OCI-M1 (cell line): Measurements from ENCODE around the gene PPP2R5D.

ENCODE experiments used
- DNase-seq: peaks from one replicate; lab custom pipeline; 2025; lab: John Stamatoyannopoulos, UW

The PPP2R5D gene

GRCh38 chr6:43059168-43060033 lies 75.0 kb downstream of the PPP2R5D start, which contains the start of the genes KLC4 and MRPL2:
KLC4 (plus strand) TSS chr6:43059631; CDS start chr6:43061336, 1,705 bp downstream.
MRPL2 (minus strand) TSS chr6:43059434; CDS start chr6:43059381, 53 bp downstream.
- peak; percentile 100 for DNase-seq

GRCh38 chr6:43060034-43060754 lies 75.8 kb downstream of the PPP2R5D start:
- DNase-seq: no peak

GRCh38 chr6:43060755-43061633 lies 76.6 kb downstream of the PPP2R5D start:
- no peak for DNase-seq

GRCh38 chr6:43061861-43062260 lies 77.5 kb downstream of the PPP2R5D start:
- no peak for DNase-seq
